HG03135 (cell line): ENCODE data around the gene RYR3.

Source experiments
- ATAC-seq: cut with Tn5 transposase; IDR thresholded peaks from one replicate; pipeline ENCODE4 v1.9.1; 2021; ENCODE audit warnings: mild to moderate bottlenecking, moderate library complexity; ENCODE audit not compliant: unreplicated experiment

Gene RYR3

DNA sequence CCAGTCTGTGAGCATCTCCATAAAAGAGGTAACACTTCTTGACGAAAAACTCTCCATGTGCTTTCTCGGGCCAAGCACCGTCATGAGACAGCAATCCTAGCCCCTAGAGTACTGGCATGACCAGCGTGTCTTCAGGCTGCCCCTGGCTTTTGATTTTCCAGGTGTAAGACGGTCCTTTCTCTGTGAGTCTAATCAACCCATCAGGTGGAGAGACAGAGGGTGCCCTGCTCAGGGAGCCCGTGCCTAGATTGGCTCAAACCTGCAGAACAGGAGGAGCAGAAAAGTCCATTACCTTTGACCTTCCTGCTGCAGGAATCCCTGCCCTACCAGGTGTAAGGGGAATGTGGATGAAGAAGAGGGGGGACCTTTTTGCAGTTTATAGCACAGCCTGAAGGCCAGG lies 548.1 kb downstream of the RYR3 start:
- ATAC-seq: no peak

DNA sequence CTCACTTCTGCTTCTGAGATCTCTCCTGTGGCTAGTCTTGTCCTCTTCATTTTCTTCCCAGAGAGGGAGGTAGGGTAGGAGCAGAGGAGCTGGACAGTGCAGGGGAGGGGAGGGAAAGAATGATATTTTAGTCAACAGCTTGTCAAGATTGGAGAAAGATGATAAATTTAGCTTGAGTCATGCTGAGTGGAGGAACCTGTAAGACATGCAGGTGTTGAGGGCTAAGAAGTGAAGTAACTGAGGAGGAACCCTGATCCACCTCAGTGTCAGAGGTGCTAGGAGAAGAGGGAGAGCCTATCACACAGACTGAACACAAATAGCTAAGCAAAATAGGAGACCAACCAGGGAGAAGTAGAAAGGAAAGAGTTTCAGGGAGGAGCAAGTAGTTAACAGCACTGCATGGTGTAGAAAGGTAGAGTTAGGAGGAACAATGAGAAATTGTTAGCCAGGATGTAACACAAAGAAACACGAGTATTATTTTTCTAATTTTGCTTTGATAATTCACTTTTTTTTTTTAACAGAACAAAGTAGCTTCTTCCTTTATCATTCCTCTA lies 549.3 kb downstream of the RYR3 start:
- ATAC-seq: no peak

DNA sequence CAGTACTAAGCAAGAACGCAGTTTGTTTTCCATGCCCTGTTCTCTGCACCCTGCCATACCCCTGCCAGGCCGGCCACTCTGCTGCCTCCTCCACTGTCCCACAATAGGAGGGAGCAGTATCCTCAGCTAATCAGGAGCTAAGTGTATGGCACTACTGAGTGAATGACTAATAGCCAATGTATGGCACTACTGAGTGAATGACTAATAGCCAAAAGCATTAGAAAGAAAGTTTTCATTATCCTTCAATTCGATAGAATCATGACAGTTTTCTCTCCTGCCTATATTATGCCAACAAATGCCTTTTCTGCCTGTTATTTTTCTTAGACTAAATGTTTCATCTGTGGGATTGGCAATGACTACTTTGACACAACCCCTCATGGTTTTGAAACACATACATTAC lies 550.0 kb downstream of the RYR3 start:
- no peak for ATAC-seq

DNA sequence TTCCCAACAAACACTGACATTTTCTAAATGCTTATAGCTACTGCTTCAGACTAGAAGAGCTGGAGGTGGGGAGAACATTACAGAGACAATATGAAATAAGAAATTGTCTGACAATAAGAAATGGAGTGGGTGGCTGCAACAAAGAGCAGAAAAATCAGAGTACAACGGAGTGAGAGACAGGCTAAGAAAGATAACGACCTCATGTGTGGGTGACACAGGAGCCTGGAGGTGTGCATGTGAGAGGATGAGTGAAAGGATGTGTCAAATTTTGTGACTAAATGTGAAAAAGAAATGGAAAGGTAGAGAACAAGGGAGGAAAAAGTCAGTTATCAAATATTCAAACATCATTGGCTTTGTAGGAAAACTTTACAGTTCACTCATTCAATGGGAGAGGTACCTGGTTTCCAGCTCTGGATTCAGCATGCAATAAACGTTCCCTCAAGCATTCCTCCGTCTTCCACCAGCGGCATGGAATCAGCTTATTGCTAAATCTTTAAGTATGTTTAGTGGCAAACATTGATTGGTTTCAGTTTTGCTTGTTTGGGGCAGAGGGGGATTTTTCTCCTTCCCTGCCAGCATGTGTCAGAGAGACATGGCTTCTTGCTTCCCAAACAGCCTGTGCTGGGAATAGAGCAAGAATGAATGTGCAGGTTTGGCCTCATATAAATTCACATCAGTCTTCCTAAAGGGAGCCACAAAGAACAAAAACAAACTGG lies 553.8 kb downstream of the RYR3 start:
- ATAC-seq: no peak

DNA sequence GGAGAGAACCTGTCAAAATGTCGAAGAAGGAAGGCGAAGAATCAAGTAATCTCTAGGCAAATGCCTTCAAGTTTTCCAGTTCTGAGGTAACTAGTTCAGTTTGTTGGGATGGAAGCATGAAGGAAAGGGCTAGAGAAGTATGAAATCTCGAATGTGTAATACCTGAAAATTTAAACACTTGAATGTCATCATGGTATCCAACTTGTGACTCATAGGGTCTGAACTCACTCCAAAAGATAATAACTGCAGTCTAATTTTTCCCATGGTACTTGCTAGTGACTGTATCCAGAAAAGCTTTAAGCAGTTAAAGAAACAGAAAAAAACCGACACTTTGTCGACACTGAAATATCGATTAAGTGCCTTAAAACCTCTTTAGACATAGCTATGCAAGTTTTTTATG lies 554.6 kb downstream of the RYR3 start:
- ATAC-seq: no peak

DNA sequence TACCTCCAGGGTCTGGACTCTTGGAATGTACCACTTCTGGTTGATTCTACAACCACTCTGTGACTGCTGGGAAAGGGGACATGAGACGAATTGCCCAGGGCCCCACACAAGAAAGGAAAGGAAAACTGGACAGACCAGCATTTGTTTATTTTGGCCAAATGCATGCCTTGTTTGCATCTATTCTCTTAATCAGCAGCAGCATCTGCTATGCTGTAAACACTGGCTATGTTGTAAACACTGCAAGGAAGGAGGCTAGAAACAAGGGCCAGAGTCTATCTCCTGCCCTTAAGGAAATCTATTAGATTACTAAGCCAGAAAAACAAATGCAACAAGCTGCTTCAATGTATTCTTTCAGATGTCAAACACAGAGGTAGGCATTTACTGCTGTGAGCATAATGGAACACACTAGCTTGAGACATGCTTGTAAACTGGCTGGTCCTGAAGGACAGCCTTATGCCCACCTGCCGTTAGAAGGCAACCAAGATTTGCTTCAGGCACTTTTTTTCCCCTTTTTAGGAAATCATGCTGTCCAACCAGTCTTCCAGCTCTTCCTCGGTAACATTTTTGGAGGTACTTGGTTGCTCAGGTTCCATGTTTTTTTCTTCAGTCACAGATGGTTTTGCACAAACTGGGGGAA lies 555.5 kb downstream of the RYR3 start:
- ATAC-seq: no peak

DNA sequence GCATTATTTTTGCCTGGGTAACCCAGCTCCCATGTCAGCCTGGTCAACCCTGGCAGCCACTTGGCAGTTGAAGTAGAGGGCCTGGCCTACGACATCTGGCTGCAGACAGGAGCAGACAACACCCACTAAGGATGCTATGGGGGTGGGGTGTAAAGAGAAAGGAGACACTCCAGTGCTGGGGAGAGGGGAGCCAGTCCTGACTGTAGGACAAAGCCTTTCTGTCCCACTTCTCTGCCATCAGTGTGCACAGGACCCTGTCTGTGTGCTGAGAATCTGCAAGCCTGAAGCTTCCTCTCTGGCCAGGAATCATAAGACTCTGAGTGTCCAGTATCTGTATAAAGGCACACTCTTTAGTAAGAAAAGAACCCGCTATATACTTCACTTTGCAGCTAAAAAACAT lies 561.2 kb downstream of the RYR3 start:
- ATAC-seq: no peak

DNA sequence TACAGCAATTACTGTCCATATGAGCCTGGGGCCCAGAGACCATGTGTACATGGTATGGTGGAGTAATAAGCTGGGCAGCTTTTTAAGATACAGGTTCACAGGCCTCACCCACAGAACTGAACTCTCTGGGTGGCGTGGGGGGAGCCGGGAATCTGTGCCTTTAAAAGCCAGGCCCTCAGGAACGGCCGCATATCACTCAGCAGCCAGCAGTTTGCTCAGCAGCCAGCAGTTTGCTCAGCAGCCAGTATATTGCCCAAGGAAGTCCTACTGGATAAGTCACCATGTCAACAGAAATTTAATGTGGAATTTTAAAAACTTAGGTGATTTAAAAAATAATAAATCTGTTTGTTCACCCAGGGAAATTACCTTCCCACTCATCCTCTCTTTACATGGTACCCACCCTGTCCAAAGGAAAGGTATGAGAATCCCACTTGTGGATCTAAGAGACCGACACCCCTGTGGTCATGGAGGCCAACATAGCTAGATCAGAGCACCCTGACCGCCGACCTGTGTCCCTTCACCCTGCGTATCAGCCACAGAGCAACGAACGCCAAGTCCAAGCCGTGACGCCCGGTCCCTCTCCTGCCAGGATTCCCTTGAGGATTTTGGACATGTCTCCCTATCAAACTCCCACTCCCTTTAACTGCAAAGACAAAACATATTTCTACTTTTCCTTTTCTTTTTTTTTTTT lies 561.8 kb downstream of the RYR3 start:
- ATAC-seq: no peak

DNA sequence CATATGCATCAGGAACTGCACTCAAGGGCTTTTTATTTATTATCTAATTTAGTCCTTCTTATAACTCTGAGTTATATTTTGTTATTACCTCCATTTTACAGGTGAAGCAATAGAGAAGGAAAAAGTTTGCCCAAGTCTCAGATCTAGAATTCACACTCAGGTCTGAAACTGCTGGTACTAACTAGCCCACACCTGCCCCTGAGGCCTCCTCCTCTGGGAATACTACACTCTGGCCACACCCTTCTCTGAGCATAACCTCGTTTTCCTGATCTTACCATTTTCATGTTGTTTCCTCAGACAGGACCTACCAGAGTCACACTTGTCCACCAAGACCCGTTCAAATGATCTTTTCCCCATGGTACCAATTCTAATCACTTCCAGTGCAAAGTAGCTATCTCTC lies 563.4 kb downstream of the RYR3 start:
- ATAC-seq: no peak

DNA sequence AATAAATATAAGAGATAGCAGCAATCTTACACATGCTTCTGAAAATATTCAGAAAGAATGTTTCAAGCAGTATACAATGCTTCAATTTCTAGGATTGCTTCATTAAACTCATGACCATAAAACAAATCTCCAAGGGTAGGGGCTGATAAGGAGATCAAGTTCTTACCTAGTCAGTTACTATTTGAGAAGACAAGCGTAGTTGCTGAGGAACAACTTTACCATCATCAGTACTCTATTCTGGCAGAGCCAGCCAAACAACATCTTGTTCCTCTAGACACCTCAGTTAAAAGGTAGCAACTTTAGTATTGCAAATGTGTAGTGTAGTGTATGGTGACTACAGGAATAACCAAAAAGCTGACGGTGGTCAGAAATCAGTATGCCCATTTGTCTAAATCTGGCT lies 572.2 kb downstream of the RYR3 start:
- no peak for ATAC-seq

DNA sequence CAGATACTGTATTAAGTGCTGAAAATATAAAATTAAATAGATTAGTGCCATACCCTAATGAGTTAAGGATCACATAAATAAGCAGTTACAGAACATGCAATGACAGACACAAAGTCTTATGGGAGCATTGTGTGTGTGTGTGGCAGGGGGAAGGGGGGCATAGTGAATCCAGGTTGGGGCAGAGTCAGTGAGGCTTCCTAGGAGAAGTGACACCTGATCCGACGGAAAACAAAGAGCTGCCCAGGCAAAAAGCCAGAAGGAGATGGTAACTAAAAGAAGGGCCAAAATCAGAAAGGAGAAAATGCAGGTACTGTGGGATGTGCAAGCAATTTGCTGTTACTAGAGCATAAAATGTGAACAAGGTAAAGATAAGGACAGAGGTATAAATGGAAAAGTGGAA lies 577.4 kb downstream of the RYR3 start:
- no peak for ATAC-seq

DNA sequence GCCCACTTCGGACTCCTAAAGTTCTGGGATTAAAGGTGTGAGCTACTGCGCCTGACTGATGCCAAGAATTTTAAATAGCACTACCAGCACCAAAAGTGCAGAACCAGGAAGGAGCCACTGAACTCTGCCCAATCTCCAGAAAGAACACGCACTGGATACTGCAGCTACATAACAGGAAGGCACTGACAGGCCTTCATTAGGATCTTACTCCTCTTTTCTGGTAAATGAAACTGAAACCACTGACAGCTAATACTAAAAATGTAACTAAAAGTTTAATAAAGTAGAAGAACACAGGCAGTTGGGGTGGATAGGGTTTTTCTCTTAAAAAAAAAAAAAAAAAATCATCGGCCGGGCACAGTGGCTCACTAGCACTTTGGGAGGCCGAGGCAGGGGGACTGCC lies 583.4 kb downstream of the RYR3 start:
- ATAC-seq: peak; percentile 59

DNA sequence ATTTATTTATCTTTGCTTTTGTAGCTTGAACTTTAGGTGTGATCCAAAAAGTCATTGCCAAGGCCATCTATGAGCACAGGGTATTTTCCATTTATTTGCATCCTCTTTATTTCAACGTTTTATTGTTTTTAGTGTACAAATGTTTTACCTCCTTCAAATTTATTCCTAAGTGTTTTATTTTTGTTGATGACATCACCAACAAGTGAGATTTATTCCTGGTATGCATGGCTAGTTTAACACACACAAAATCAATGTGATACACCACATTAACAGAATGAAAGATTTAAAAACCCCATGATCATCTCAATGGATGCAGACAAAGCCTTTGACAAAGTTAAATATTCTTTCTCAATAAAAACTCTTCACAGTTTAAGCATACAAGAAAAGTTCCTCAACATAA lies 591.3 kb downstream of the RYR3 start:
- ATAC-seq: no peak

DNA sequence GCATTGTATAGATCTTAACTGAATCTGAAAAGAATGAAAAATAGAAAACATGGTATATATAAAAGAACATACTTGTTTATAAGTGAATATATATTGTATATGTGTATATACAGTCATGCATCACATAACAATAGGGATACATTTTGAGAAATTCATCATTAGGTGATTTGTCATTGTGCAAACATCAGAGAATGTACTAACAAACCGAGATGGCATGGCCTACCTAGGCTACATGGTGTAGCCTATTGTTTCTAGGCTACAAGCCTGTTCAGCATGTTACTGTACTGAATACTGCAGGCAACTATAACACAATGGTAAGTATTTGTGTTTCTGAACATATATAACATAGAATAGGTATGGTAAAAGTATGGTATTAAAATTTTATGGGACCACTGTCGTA lies 592.9 kb downstream of the RYR3 start:
- ATAC-seq: no peak

DNA sequence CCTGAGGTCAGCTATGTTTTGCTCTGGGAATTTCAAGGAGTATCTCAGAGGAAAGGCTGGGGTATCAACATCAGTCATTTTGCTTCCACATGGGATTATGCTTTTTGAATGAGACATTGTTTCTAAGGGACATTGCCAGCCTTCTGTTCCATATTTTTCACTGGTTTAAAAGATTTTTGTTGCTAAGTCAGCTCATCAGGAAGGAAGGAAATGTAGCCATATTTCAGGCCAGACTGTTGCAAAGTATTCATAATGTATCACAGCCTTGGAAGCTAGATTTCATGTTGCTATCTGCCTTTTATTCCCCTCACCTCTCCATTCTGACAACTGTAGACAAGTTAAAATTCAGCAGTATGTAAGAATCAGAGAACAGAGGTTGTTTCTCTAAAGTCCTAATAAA lies 596.6 kb downstream of the RYR3 start:
- no peak for ATAC-seq

DNA sequence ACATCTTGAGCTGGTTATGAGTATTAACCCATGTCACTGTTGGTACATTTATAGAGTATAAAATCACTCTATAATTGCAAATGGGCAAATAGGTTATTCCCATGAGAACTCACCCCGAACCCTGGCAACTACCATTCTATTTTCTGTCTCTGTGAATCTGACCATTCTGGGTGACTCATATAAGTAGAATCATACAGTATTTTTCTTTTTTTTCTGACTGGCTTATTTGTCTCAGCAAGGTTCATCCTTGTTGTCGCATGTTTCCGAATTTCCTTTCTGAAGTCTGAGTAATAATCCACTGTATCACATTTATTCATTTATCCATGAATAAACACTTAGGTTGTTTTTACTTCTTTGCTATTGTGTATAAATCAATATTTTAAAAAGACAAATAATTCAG lies 597.6 kb downstream of the RYR3 start:
- no peak for ATAC-seq

DNA sequence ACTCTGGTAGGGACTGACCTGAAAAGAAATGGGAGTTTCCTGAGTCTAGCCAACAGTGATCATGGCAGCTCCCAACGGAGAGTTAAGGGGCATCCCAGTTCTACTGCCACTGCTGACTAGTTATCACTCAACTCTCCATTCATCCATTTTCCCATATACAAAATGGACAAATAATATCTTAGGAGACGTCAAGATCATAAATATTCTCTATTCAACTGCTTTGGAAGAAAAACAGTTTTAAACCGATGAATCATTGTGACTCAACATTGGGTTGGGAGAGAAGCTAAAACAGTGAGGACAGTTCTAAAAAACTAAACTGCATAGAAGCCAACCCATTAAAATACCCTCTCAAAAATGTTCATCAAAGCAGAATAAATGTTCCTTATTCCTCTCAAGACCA lies 600.0 kb downstream of the RYR3 start:
- ATAC-seq: no peak

DNA sequence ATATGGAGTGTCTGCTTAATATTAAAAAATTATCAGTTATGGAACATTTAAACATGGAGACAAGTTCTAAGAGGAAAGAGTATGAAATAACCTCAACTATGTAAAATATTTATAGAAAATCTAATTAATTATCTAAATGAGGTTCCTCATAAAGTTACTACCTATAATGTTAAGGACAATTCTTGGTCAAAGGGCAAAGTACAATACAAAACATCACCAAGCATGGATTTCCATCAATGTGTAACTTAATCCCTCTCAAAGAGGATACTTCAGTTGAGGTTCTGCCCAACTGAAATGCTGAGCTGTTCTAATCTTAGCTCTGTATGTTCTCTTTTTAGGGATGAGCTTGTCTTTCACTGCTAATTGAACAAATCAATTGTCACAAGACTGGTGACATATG lies 601.6 kb downstream of the RYR3 start:
- no peak for ATAC-seq

DNA sequence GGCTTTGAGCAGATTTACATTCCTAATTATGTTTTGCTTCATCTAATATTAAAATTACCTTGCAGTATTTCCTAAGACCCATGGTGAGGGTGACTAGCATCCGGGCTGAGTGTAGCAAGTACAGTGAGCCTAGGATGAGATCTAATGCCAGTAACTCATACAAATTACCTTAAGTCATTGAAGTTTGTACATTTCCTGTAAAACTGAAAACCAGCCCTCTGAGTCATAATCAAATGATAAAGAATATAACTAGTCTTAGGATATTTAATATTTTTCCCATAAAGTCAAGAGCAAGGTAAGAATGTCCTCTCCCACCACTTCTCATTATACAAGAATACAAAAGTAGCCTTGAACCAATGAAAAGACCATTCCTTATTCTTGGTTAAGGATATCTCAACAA lies 602.7 kb downstream of the RYR3 start:
- ATAC-seq: no peak
